Esophagus squamous epithelium (tissue), 4 donors: ENCODE measurements around the gene PDE5A.

ENCODE experiments used
- POLR2A ChIP-seq, 4 donors: fragments of 450-650 bp; IDR thresholded peaks; one replicate each; pipeline ENCODE4 v1.6.1; 2017; ENCODE audit warnings: antibody characterized with exemption in 4 of 4, mild to moderate bottlenecking in 4 of 4, moderate library complexity in 3 of 4
- TF ChIP-seq, protein P1 (sequence below), 6 experiments: fragments of 450-650 bp in 4 of 6; fragments of 200-600 bp in 2 of 6; sonication (generic) in 2 of 6; IDR thresholded peaks; one replicate each; pipeline ENCODE4 v1.5.1; 2016 to 2019; ENCODE audit warnings: antibody characterized with exemption in 6 of 6, mild to moderate bottlenecking in 4 of 6, moderate library complexity in 4 of 6

DNA sequence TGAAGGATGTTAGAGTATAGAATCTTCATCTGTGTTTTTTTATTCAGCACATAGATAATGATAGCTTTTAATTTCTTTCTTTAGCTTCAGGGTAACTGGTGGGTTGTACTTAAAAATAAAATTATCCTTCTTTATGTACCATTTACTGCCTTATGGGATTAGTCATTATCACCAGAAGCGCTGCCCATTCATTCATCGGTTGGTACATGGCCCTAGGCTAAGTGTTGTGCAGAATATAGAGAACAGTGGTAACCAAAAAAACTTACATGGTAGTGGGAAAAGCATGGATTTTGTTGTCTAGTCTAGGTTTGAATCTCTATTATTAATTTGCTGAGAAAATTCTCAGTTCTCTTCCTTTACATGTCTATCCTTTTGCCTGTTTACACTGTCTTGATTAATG, 43.5 kb upstream of the PDE5A start:
- TF ChIP-seq, protein P1, sequence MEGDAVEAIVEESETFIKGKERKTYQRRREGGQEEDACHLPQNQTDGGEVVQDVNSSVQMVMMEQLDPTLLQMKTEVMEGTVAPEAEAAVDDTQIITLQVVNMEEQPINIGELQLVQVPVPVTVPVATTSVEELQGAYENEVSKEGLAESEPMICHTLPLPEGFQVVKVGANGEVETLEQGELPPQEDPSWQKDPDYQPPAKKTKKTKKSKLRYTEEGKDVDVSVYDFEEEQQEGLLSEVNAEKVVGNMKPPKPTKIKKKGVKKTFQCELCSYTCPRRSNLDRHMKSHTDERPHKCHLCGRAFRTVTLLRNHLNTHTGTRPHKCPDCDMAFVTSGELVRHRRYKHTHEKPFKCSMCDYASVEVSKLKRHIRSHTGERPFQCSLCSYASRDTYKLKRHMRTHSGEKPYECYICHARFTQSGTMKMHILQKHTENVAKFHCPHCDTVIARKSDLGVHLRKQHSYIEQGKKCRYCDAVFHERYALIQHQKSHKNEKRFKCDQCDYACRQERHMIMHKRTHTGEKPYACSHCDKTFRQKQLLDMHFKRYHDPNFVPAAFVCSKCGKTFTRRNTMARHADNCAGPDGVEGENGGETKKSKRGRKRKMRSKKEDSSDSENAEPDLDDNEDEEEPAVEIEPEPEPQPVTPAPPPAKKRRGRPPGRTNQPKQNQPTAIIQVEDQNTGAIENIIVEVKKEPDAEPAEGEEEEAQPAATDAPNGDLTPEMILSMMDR (IDR thresholded peaks at IDR 0.05) = no peak
- TF ChIP-seq POLR2A (IDR thresholded peaks at IDR 0.05) = no peak
